Activated CD8-positive, alpha-beta T cell treated with anti-CD3 and anti-CD28 coated beads, Interleukin-2, amount 10 ng/mL, durations not matched to agents 7 days and 5 days (primary cell): Measurements from ENCODE around the gene NAALADL2. TPM values are rescaled to one million over a fixed set of nuclear protein-coding genes. Genes with fewer than 3 reads are reported as not detected.

Experiments
- ATAC-seq: fragments of 150-1000 bp; cut with Tn5 transposase; one replicate; pipeline ENCODE4 v1.10.0; 2021; ENCODE audit warnings: moderate library complexity
- CTCF ChIA-PET: fragments of 350-600 bp; sonication (Branson Sonifier 250); formaldehyde crosslinking; loops from one replicate; lab custom pipeline; 2021; ENCODE audit warnings: antibody characterized with exemption; lab: Charles Lee
- POLR2A ChIA-PET: fragments of 350-600 bp; sonication (Branson Sonifier 250); formaldehyde crosslinking; loops from one replicate; lab custom pipeline; 2021; ENCODE audit warnings: antibody characterized with exemption; lab: Charles Lee
- DNase-seq: peaks from one replicate; pipeline ENCODE4 v3.0.0-alpha.2; 2020
- H3K27ac Mint-ChIP-seq: one replicate; pipeline ENCODE4 v1.8.0; 2021; ENCODE audit warnings: mild to moderate bottlenecking, mixed read lengths
- H3K27me3 Mint-ChIP-seq: one replicate; pipeline ENCODE4 v1.8.0; 2021; ENCODE audit warnings: low read depth, mixed read lengths
- H3K36me3 Mint-ChIP-seq: one replicate; pipeline ENCODE4 v1.8.0; 2021; ENCODE audit warnings: low read depth, mixed read lengths
- H3K4me1 Mint-ChIP-seq: one replicate; pipeline ENCODE4 v1.8.0; 2021; ENCODE audit warnings: low read depth, mixed read lengths
- H3K4me3 Mint-ChIP-seq: one replicate; pipeline ENCODE4 v1.8.0; 2021; ENCODE audit warnings: mild to moderate bottlenecking, mixed read lengths
- H3K9me3 Mint-ChIP-seq: one replicate; pipeline ENCODE4 v1.8.0; 2022; ENCODE audit warnings: mixed read lengths; ENCODE audit not compliant: insufficient read depth
- total RNA-seq, 2 experiments: library from RNA; stranded (reverse); gene quantifications; one replicate each; pipeline ENCODE4 v1.2.3, GENCODE V29; 2021

Gene NAALADL2
- total RNA-seq, 2 experiments from 2014 or later, result 0.39 to 0.47 TPM

- Mint-ChIP-seq H3K27ac (no peak overlapping the region), H3K27me3 (no peaks in the 10 kb centered on the region), H3K36me3 (no peaks in the 10 kb centered on the region), H3K4me1 (no peaks in the 10 kb centered on the region), H3K4me3 (no peak overlapping the region), H3K9me3 (no peaks in the 10 kb centered on the region)
- ChIA-PET POLR2A (no interaction called here), CTCF (no interaction called here)
- no peak for ATAC-seq
- no peak for DNase-seq
These were observed 375.1 kb downstream of the NAALADL2 start for GRCh38 chr3:175233957-175234940.

GRCh38 chr3:175238801-175239200, 379.7 kb downstream of the NAALADL2 start:
- Mint-ChIP-seq H3K27me3 (no peaks in the 10 kb centered on the region), H3K4me3 (no peak overlapping the region)

GRCh38 chr3:175240921-175241320, 381.8 kb downstream of the NAALADL2 start:
- ATAC-seq (no peak), DNase-seq (no peak)
- H3K4me3 Mint-ChIP-seq, result no peak overlapping the region
- H3K36me3 Mint-ChIP-seq, result no peaks in the 10 kb centered on the region
- ChIA-PET POLR2A (no interaction called here), CTCF (no interaction called here)
- H3K4me1 Mint-ChIP-seq, result no peaks in the 10 kb centered on the region
- no peaks in the 10 kb centered on the region for H3K27me3 Mint-ChIP-seq
- H3K9me3 Mint-ChIP-seq, result no peaks in the 10 kb centered on the region
- H3K27ac Mint-ChIP-seq, result no peak overlapping the region

More at GRCh38 chr3:175238801-175239200, 379.7 kb downstream of the NAALADL2 start:
- ChIA-PET POLR2A (no interaction called here), CTCF (no interaction called here)
- no peaks in the 10 kb centered on the region for H3K4me1 Mint-ChIP-seq
- DNase-seq, result no peak
- no peak overlapping the region for H3K27ac Mint-ChIP-seq
- no peak for ATAC-seq
- no peaks in the 10 kb centered on the region for H3K36me3 Mint-ChIP-seq
- no peaks in the 10 kb centered on the region for H3K9me3 Mint-ChIP-seq

- ATAC-seq (no peak), DNase-seq (no peak)
- Mint-ChIP-seq H3K9me3 (no peaks in the 10 kb centered on the region), H3K36me3 (no peaks in the 10 kb centered on the region), H3K4me3 (no peak overlapping the region), H3K4me1 (no peaks in the 10 kb centered on the region), H3K27me3 (no peaks in the 10 kb centered on the region), H3K27ac (no peak overlapping the region)
- POLR2A ChIA-PET, result no interaction called here
- CTCF ChIA-PET, result no interaction called here
These were observed 383.1 kb downstream of the NAALADL2 start for GRCh38 chr3:175242243-175242642.

GRCh38 chr3:175246234-175246633, 387.1 kb downstream of the NAALADL2 start:
- Mint-ChIP-seq H3K36me3 (no peaks in the 10 kb centered on the region), H3K9me3 (no peaks in the 10 kb centered on the region), H3K27me3 (no peaks in the 10 kb centered on the region), H3K27ac (no peak overlapping the region), H3K4me1 (no peaks in the 10 kb centered on the region), H3K4me3 (no peak overlapping the region)
- DNase-seq (no peak), ATAC-seq (no peak)
- POLR2A ChIA-PET, result no interaction called here
- CTCF ChIA-PET, result no interaction called here

GRCh38 chr3:175246766-175247165, 387.6 kb downstream of the NAALADL2 start:
- Mint-ChIP-seq H3K9me3 (no peaks in the 10 kb centered on the region), H3K4me1 (no peaks in the 10 kb centered on the region), H3K4me3 (no peak overlapping the region), H3K27ac (no peak overlapping the region), H3K27me3 (no peaks in the 10 kb centered on the region), H3K36me3 (no peaks in the 10 kb centered on the region)
- ATAC-seq (no peak), DNase-seq (no peak)
- POLR2A ChIA-PET, result no interaction called here
- CTCF ChIA-PET, result no interaction called here

GRCh38 chr3:175247629-175248028, 388.5 kb downstream of the NAALADL2 start:
- no peaks in the 10 kb centered on the region for H3K9me3 Mint-ChIP-seq
- no peak overlapping the region for H3K27ac Mint-ChIP-seq
- no peak for ATAC-seq
- H3K4me1 Mint-ChIP-seq, result no peaks in the 10 kb centered on the region
- CTCF ChIA-PET, result no interaction called here
- H3K36me3 Mint-ChIP-seq, result no peaks in the 10 kb centered on the region
- POLR2A ChIA-PET, result no interaction called here
- H3K4me3 Mint-ChIP-seq, result no peak overlapping the region
- H3K27me3 Mint-ChIP-seq, result no peaks in the 10 kb centered on the region
- no peak for DNase-seq

- H3K27me3 Mint-ChIP-seq, result no peaks in the 10 kb centered on the region
- no peaks in the 10 kb centered on the region for H3K36me3 Mint-ChIP-seq
- ChIA-PET POLR2A (no interaction called here), CTCF (no interaction called here)
- no peak overlapping the region for H3K27ac Mint-ChIP-seq
- DNase-seq (no peak), ATAC-seq (no peak)
- H3K4me3 Mint-ChIP-seq, result no peak overlapping the region
- no peaks in the 10 kb centered on the region for H3K9me3 Mint-ChIP-seq
- no peaks in the 10 kb centered on the region for H3K4me1 Mint-ChIP-seq
These were observed 389.7 kb downstream of the NAALADL2 start for GRCh38 chr3:175248832-175249231.

- Mint-ChIP-seq H3K36me3 (no peaks in the 10 kb centered on the region), H3K9me3 (no peaks in the 10 kb centered on the region), H3K27ac (no peak overlapping the region), H3K4me1 (no peaks in the 10 kb centered on the region), H3K4me3 (no peak overlapping the region), H3K27me3 (no peaks in the 10 kb centered on the region)
- no peak for DNase-seq
- no peak for ATAC-seq
- ChIA-PET CTCF (no interaction called here), POLR2A (no interaction called here)
These were observed 396.6 kb downstream of the NAALADL2 start for GRCh38 chr3:175255698-175256097.

GRCh38 chr3:175257123-175257522, 398.0 kb downstream of the NAALADL2 start:
- Mint-ChIP-seq H3K27me3 (no peaks in the 10 kb centered on the region), H3K27ac (no peak overlapping the region), H3K4me3 (no peak overlapping the region), H3K9me3 (no peaks in the 10 kb centered on the region), H3K36me3 (no peaks in the 10 kb centered on the region), H3K4me1 (no peaks in the 10 kb centered on the region)
- no peak for DNase-seq
- POLR2A ChIA-PET, result no interaction called here
- CTCF ChIA-PET, result no interaction called here
- ATAC-seq, result no peak

- POLR2A ChIA-PET, result no interaction called here
- Mint-ChIP-seq H3K27me3 (no peaks in the 10 kb centered on the region), H3K36me3 (no peaks in the 10 kb centered on the region), H3K4me3 (no peak overlapping the region), H3K27ac (no peak overlapping the region), H3K9me3 (no peaks in the 10 kb centered on the region), H3K4me1 (no peaks in the 10 kb centered on the region)
- no peak for DNase-seq
- CTCF ChIA-PET, result no interaction called here
- no peak for ATAC-seq
These were observed 399.6 kb downstream of the NAALADL2 start for GRCh38 chr3:175258763-175259162.

- ATAC-seq, result no peak
- H3K4me1 Mint-ChIP-seq, result no peaks in the 10 kb centered on the region
- no peak for DNase-seq
- H3K36me3 Mint-ChIP-seq, result no peaks in the 10 kb centered on the region
- H3K4me3 Mint-ChIP-seq, result no peak overlapping the region
- no peaks in the 10 kb centered on the region for H3K27me3 Mint-ChIP-seq
- no peak overlapping the region for H3K27ac Mint-ChIP-seq
- ChIA-PET CTCF (no interaction called here), POLR2A (no interaction called here)
- no peaks in the 10 kb centered on the region for H3K9me3 Mint-ChIP-seq
These were observed 401.1 kb downstream of the NAALADL2 start for GRCh38 chr3:175260145-175260794.
